ENCODE measurements around the gene GPR37L1.

- TF ChIP-seq POLR2AphosphoS5 (IDR thresholded peaks at IDR 0.05) (no peak), CTCF (IDR thresholded peaks at IDR 0.05) (no peak), POLR2A (IDR thresholded peaks at IDR 0.05) (no peak)
These were observed 43.5 kb downstream of the GPR37L1 start for GRCh38 chr1:202165942-202166843.
